Kasumi-1 (cell line): ENCODE results near the gene AARS1.
"Not testable (repeated sequence)": the region's sequence is repeated elsewhere in the genome, so short reads cannot be mapped to it uniquely, and the experiment has no call there.

Experiments
- DNase-seq, 2 experiments: peaks; one replicate each; lab custom pipeline; 2025; lab: John Stamatoyannopoulos, UW

Gene AARS1

GRCh38 chr16:70289229-70290094, at the start of gene AARS1:
Gene AARS1, minus strand, starts transcription at chr16:70289506. Its CDS starts 6,743 bp downstream, at chr16:70282763.
- peak; percentile 97 to 99 for DNase-seq

- DNase-seq = no peak
Measured at GRCh38 chr16:70337814-70338213, 48.5 kb upstream of the AARS1 start.

GRCh38 chr16:70332728-70333127, 43.4 kb upstream of the AARS1 start:
- DNase-seq = not testable (repeated sequence)

- DNase-seq = peak in 1 of 2 experiments; percentile 6
Measured at GRCh38 chr16:70331588-70332358, 42.5 kb upstream of the AARS1 start.

GRCh38 chr16:70331091-70331490, 41.8 kb upstream of the AARS1 start:
- no peak for DNase-seq

- DNase-seq = no peak
Measured at GRCh38 chr16:70324998-70325747, 35.9 kb upstream of the AARS1 start.

- no peak for DNase-seq
Measured at GRCh38 chr16:70320121-70320520, 30.8 kb upstream of the AARS1 start.

- DNase-seq = not testable (repeated sequence)
Measured at GRCh38 chr16:70307726-70308125, 18.4 kb upstream of the AARS1 start.

GRCh38 chr16:70306880-70307279, 17.6 kb upstream of the AARS1 start:
- no peak for DNase-seq

GRCh38 chr16:70304892-70305448, 15.7 kb upstream of the AARS1 start:
- DNase-seq = no peak

- no peak for DNase-seq
Measured at GRCh38 chr16:70302745-70303144, 13.4 kb upstream of the AARS1 start.

- DNase-seq = no peak
Measured at GRCh38 chr16:70301121-70301520, 11.8 kb upstream of the AARS1 start.

- peak; percentile 47 to 52 for DNase-seq
Measured at GRCh38 chr16:70298988-70299938, 10.0 kb upstream of the AARS1 start, which contains the start of gene DDX19B. Gene DDX19B, plus strand, starts transcription at chr16:70299186. Its CDS starts 112 bp downstream, at chr16:70299298.

- no peak for DNase-seq
Measured at GRCh38 chr16:70295634-70296033, 6.3 kb upstream of the AARS1 start.

- no peak for DNase-seq
Measured at GRCh38 chr16:70294385-70295025, 5.2 kb upstream of the AARS1 start.

- DNase-seq = not testable (repeated sequence)
Measured at GRCh38 chr16:70292148-70292547, 2.8 kb upstream of the AARS1 start.

- DNase-seq = no peak
Measured at GRCh38 chr16:70290949-70291519, 1.7 kb upstream of the AARS1 start.

- DNase-seq = not testable (repeated sequence)
Measured at GRCh38 chr16:70287304-70287971, 1.9 kb downstream of the AARS1 start.

GRCh38 chr16:70276392-70276791, 12.9 kb downstream of the AARS1 start:
- no peak for DNase-seq
